Cardiac muscle cell (in vitro differentiated cells and primary cell): ENCODE results near the gene RETREG2. TPM values are rescaled to one million over a fixed set of nuclear protein-coding genes. Genes with fewer than 3 reads are reported as not detected.

ENCODE experiments used
- DNase-seq, 2 donors: peaks; one replicate each; pipeline versions ENCODE4 v3.0.0 to v3.0.0-alpha.2; 2010 to 2017; ENCODE audit warnings: low read depth in 1 of 2, low spot score in 1 of 2
- H3K27ac ChIP-seq: fragments of 200-600 bp; sonication (generic); 2 replicates; pipeline ENCODE4 v1.5.1; 2016
- H3K27me3 ChIP-seq: fragments of 200-600 bp; sonication (generic); 2 replicates; pipeline ENCODE4 v1.6.0; 2016; ENCODE audit warnings: control low read depth
- H3K36me3 ChIP-seq: fragments of 200-600 bp; sonication (generic); 2 replicates; pipeline ENCODE4 v1.5.1; 2016; ENCODE audit warnings: control low read depth
- H3K4me1 ChIP-seq: fragments of 200-600 bp; sonication (generic); 2 replicates; pipeline ENCODE4 v1.8.1; 2017; ENCODE audit warnings: low read depth, mild to moderate bottlenecking, mixed run types
- H3K4me3 ChIP-seq: fragments of 200-600 bp; sonication (generic); 2 replicates; pipeline ENCODE4 v1.5.1; 2016; ENCODE audit warnings: mild to moderate bottlenecking
- H3K9me3 ChIP-seq: fragments of 200-600 bp; sonication (generic); 2 replicates; pipeline ENCODE4 v1.5.1; 2017; ENCODE audit warnings: low read depth, mild to moderate bottlenecking, control low read depth
- polyA plus RNA-seq: library from polyadenylated mRNA; unstranded; fragments of >200 nt; fragmentation: Nextera tagmentation; extraction: Ambion mirVana; gene quantifications from 2 replicates; pipeline ENCODE4 v1.2.1, GENCODE V29; 2016
- total RNA-seq: library from RNA; depleted of rRNA; stranded (reverse); fragments of >200 nt; gene quantifications from 2 replicates; pipeline ENCODE4 v1.2.3, GENCODE V29; 2016
- TF ChIP-seq, protein P1 (sequence below): IDR thresholded peaks from 2 replicates; pipeline ENCODE4 v1.5.1; 2012; ENCODE audit warnings: low read depth, mild to moderate bottlenecking, low read length

Gene RETREG2
- total and polyA plus RNA-seq, 2 experiments from 2014 or later = 72.0 to 77.6 TPM

DNA sequence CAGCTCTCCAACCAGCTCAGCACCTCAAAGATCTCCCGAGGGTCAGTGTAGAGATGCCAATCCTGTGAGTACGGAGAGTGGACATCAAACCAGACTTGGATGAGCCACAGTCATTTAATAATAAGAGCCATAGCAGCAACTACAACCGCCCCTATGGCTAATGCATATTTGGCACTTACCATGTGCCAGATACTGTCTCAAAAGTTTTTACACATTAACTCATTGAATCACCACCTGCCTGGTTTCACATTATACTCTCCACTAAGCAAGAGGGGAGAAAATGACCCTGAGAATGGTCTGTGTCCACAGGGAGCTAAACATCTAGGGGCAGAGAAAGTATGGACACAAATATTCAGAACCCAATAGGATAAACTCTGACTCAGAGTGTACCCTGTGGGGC lies 3.9 kb upstream of the RETREG2 start:
- Histone ChIP-seq H3K27ac (no peak overlapping the region), H3K27me3 (no peaks in the 10 kb centered on the region), H3K9me3 (no peaks in the 10 kb centered on the region), H3K4me1 (peaks cover 2% of the 10 kb centered on the region), H3K36me3 (peaks cover 9% of the 10 kb centered on the region), H3K4me3 (no peak overlapping the region)
- TF ChIP-seq, protein P1, sequence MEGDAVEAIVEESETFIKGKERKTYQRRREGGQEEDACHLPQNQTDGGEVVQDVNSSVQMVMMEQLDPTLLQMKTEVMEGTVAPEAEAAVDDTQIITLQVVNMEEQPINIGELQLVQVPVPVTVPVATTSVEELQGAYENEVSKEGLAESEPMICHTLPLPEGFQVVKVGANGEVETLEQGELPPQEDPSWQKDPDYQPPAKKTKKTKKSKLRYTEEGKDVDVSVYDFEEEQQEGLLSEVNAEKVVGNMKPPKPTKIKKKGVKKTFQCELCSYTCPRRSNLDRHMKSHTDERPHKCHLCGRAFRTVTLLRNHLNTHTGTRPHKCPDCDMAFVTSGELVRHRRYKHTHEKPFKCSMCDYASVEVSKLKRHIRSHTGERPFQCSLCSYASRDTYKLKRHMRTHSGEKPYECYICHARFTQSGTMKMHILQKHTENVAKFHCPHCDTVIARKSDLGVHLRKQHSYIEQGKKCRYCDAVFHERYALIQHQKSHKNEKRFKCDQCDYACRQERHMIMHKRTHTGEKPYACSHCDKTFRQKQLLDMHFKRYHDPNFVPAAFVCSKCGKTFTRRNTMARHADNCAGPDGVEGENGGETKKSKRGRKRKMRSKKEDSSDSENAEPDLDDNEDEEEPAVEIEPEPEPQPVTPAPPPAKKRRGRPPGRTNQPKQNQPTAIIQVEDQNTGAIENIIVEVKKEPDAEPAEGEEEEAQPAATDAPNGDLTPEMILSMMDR = no peak
- no peak for DNase-seq

DNA sequence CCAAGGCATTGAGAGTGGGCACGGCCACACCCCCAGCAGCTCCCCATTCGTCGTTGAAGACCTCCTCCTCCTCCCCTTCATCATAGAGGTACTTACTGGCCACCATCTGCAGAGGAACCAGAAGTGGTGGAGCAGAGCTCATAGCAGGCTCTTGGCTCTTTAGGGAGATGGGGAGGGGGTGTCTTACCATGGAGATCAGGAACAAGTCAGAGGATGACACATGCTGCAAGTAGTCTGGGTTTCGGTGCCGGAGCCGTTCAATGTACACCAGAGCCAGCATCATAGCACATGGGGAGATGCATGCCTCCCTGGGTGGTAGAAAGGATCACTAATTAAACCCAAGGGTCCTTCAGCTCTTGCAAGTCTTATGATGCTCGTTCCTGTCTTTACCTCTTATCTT lies 3.3 kb upstream of the RETREG2 start:
- TF ChIP-seq, protein P1 = no peak
- Histone ChIP-seq H3K9me3 (no peaks in the 10 kb centered on the region), H3K36me3 (peaks cover 9% of the 10 kb centered on the region), H3K4me1 (peaks cover 4% of the 10 kb centered on the region), H3K27ac (no peak overlapping the region), H3K27me3 (no peaks in the 10 kb centered on the region), H3K4me3 (no peak overlapping the region)
- no peak for DNase-seq

DNA sequence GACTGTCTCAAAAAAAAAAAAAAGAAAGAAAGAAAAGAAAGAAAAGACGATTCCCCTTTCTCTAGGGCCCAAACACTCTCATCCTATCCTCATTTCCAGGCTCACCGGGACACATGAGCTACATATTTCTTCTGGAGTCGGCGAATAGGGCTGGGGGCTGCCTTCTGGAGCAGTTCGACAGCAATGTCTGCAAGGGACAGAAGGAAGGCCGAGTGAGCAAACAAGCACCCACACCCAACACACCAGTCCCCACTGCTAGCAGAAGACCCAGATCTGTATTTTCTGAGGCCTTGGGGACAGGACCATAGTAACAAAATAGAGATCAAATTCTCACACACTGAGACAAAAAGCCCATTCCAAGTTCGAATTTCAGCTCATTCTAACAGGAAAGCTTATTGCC lies 2.6 kb upstream of the RETREG2 start:
- no peak overlapping the region for H3K4me3 ChIP-seq
- TF ChIP-seq, protein P1 = no peak
- no peaks in the 10 kb centered on the region for H3K9me3 ChIP-seq
- no peak overlapping the region for H3K27ac ChIP-seq
- H3K4me1 ChIP-seq = peaks cover 4% of the 10 kb centered on the region
- no peaks in the 10 kb centered on the region for H3K27me3 ChIP-seq
- H3K36me3 ChIP-seq = peaks cover 11% of the 10 kb centered on the region
- DNase-seq = no peak

DNA sequence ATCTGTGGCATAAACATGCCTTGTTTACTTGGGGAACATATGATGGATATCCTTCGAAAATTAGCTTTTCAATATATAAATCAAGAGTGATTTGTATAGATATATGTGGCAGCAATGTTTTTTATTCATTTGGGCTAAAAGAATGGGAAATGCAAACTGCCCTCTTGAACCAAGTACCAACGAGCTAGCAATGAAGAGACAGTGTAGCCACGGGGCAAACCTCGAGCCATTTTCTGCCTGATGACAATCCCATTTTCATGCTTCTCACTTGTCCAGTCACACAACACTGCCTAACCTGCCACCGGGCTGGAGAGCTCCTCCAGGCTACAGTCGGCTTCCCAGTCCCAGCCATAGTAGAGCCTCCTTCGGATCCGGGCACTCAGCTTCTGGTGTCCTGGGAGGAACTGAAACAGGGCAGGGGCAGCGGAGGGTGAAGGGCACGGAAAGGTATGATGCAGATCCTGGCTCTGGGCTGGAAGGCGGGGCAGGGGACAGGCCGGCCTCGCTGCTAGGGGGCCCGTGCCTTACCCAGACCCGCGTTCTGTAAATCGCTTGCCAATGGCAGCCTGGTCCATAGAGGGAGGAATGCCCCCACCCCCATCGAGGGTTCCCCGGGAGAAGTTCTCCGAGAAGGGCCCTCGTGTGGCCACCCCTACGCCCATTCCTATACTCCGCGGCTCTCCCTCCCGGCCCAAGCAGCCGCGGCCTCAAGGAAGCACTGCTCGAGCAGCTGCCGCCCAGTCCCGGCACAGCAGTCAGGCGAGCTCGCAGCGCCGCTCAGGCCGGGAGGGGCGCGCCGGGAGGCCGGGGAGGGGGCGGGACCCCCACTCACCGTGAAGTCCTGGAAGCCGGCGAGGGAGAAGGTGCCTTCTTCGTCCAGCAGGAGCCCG lies 1.9 kb upstream of the RETREG2 start:
- Histone ChIP-seq H3K27me3 (no peaks in the 10 kb centered on the region), H3K4me1 (peaks cover 4% of the 10 kb centered on the region), H3K4me3 (peak overlapping the region; percentile 49), H3K27ac (peak overlapping the region; percentile 93), H3K36me3 (peaks cover 18% of the 10 kb centered on the region), H3K9me3 (no peaks in the 10 kb centered on the region)
- TF ChIP-seq, protein P1 = peak; percentile 21
- DNase-seq = peak; percentile 38 to 69

DNA sequence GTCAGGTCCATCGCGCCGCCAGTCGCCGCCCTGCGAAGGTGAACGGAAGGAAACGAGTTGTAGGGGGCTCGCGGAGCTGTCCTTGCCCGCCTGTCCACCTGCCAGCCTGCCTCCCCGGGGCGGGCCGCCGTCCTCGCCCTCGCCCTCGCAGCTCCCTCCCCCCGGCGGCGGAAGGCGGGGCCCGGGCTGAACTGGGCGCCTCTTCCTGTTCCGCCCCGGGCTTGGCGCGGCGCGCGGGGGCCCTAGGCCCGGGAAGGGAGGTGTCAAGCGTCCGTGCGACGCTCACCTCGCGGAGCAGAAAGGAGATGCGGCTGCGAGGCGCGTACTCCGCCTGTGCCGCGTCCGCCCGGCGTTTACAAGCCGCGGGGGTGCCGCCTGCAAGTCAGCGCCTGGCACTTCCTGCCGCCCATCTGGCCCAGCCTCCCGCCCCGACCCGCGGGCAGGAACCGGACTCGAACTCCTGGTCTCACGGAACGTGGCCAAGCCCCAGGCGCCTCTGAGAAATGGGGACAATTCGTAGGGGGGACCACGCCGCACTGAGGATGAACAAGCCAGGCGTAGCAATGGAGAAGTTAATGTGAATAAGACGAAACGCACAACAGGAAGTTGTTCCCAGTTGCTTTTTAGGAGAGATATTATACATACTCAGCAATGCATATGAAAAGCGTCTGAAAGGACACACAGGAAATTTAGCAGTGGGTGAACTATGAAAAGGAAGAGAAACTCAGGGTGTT lies 1.1 kb upstream of the RETREG2 start, which contains the start of gene CNPPD1:
Gene CNPPD1 (minus strand): TSS at position 108 of the 734 bp plus-strand sequence. CDS start 97 bp downstream, at position 11.
- H3K4me1 ChIP-seq = peaks cover 4% of the 10 kb centered on the region
- peaks cover 21% of the 10 kb centered on the region for H3K36me3 ChIP-seq
- no peaks in the 10 kb centered on the region for H3K27me3 ChIP-seq
- TF ChIP-seq, protein P1 = no peak
- peak within 1 kb of the TSS; percentile 93 for H3K27ac ChIP-seq
- DNase-seq = peak; percentile 83 to 89
- H3K9me3 ChIP-seq = no peaks in the 10 kb centered on the region
- peak within 1 kb of the TSS; percentile 49 for H3K4me3 ChIP-seq
